GM11168 (cell line): ENCODE data around the gene C14orf132.

Experiments
- in situ Hi-C: fragments of 300-500 bp; cut with MboI; formaldehyde crosslinking; loops from one replicate; pipeline ENCODE4 v1.12.0; 2022; ENCODE audit warnings: low sequenced_read_pairs; ENCODE audit not compliant: unreplicated experiment

C14orf132 gene

GRCh38 chr14:96134508-96134907, 95.3 kb downstream of the C14orf132 start:
- in situ Hi-C loops = no loop called here

GRCh38 chr14:96135285-96135684, 96.1 kb downstream of the C14orf132 start:
- in situ Hi-C loops = no loop called here

GRCh38 chr14:96136371-96137005, 97.3 kb downstream of the C14orf132 start:
- in situ Hi-C loops = no loop called here

GRCh38 chr14:96138241-96138640, 99.1 kb downstream of the C14orf132 start:
- in situ Hi-C loops = no loop called here

- in situ Hi-C loops = no loop called here
These were observed 100.0 kb downstream of the C14orf132 start for GRCh38 chr14:96139169-96139568.

GRCh38 chr14:96139879-96140278, 100.7 kb downstream of the C14orf132 start:
- in situ Hi-C loops = no loop called here

GRCh38 chr14:96140952-96141351, 101.8 kb downstream of the C14orf132 start:
- in situ Hi-C loops = no loop called here
